Hematopoietic multipotent progenitor cell (in vitro differentiated cells): ENCODE measurements around the gene TMPRSS12. TPM values are rescaled to one million over a fixed set of nuclear protein-coding genes. Genes with fewer than 3 reads are reported as not detected.
"Not testable (repeated sequence)": the region's sequence is repeated elsewhere in the genome, so short reads cannot be mapped to it uniquely, and the experiment has no call there.

Source experiments
- DNase-seq, 3 donors: peaks; one replicate each; pipeline ENCODE4 v3.0.0-alpha.2; 2011 to 2015; ENCODE audit warnings: low read depth in 2 of 3, low spot score in 2 of 3
- small RNA-seq: library from RNA; depleted of rRNA; stranded (forward); fragments of <200 nt; gene quantifications from one replicate; pipeline ENCODE3, GENCODE V24; 2012
- total RNA-seq: library from RNA; depleted of rRNA; stranded (reverse); fragments of >200 nt; gene quantifications from one replicate; pipeline ENCODE4 v1.2.3, GENCODE V29; 2012

TMPRSS12 gene
- total RNA-seq, 1 donor: not detected

DNA sequence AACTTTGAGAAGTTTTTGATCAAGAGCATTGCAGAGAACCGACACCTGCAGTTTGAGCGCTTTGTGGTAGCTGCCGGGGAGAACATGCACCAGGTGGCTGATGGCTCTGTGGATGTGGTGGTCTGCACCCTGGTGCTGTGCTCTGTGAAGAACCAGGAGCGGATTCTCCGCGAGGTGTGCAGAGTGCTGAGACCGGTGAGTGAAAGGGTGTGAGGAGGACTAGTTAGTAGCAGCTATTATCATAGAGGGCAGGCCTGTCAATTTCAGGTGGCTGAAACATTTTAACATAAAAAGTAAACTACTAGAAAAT is 82.6 kb downstream of the TMPRSS12 start:
- DNase-seq: peak in 2 of 3 donors; percentile 22 to 43

- no peak for DNase-seq
These were observed 83.2 kb downstream of the TMPRSS12 start for GRCh38 chr12:50925920-50926319.

- DNase-seq: no peak
These were observed 83.7 kb downstream of the TMPRSS12 start for GRCh38 chr12:50926415-50926814.

- DNase-seq: not testable (repeated sequence)
These were observed 84.2 kb downstream of the TMPRSS12 start for GRCh38 chr12:50926932-50927331.

DNA sequence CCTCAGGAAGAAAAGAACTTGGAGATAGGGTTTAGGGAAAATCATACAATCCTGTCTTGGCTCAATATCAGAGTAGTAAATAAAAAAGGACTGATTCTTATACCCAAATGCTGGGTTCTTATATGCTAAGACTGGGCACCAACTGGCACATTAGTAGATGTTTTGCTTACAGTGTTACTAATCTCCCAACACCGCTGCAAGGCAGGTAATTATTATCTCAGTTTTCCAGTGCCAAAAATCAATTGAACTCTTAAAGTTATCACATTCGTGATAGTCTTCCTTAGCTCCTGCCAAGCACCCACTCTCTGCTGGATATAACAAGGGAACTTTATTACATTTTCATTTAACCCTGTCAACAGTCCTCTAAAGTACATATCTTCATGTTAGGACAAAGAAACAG is 84.6 kb downstream of the TMPRSS12 start:
- no peak for DNase-seq

DNA sequence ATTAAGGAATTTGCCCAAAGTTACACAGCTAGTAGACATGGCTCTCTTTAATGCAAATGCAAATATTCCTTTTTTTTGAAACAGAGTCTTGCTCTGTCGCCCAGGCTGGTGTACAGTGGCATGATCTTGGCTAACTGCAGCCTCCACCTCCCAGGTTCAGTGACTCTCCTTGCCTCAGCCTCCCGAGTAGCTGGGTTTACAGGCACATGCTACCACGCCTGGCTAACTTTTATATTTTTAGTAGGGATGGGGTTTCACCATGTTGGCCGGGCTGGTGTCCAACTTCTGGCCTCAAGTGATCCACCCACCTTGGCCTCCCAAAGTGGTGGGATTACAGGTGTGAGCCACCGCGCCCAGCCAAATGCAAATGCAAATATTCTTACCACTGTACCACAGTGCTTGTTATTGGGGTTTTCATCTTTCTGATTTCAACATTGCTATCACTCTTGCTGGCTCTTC is 85.1 kb downstream of the TMPRSS12 start:
- no peak for DNase-seq

DNA sequence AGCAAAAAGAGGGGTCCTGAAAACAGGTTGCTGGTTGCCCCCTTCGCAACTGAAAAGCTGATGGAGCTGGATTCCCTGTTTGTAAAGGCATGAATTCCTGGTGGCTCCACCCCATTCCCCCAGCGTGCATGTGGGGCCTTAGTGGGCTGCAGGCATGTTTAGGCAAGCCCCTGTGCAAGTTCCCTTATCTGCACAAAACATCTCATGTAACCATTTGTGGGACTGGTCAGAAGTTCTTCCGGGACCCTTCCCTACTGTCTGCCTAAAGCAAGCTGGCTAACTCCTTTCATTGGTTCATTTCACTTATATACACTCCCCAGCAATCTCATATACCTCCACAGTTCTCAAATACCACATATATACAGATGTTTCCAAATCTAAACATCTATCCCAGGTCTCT is 85.7 kb downstream of the TMPRSS12 start:
- no peak for DNase-seq

DNA sequence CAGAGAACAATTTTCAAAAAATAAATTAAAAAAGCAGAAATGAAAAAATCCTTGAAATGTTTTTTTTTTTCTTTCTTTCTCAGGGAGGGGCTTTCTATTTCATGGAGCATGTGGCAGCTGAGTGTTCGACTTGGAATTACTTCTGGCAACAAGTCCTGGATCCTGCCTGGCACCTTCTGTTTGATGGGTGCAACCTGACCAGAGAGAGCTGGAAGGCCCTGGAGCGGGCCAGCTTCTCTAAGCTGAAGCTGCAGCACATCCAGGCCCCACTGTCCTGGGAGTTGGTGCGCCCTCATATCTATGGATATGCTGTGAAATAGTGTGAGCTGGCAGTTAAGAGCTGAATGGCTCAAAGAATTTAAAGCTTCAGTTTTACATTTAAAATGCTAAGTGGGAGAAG is 87.1 kb downstream of the TMPRSS12 start:
- no peak for DNase-seq

DNA sequence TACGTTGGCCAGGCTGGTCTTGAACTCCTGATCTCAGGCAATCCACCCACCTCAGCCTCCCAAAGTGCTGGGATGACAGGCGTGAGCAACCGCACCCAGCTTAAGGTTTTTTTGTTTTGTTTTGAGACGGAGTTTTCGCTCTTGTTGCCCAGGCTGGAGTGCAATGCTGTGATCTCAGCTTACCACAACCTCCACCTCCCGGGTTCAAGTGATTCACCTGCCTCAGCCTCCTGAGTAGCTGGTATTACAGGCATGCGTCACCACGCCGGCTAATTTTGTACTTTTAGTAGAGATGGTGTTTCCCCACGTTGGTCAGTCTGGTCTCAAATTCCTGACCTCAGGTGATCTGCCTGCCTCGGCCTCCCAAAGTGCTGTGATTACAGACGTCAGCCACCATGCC is 87.8 kb downstream of the TMPRSS12 start:
- DNase-seq: not testable (repeated sequence)

DNA sequence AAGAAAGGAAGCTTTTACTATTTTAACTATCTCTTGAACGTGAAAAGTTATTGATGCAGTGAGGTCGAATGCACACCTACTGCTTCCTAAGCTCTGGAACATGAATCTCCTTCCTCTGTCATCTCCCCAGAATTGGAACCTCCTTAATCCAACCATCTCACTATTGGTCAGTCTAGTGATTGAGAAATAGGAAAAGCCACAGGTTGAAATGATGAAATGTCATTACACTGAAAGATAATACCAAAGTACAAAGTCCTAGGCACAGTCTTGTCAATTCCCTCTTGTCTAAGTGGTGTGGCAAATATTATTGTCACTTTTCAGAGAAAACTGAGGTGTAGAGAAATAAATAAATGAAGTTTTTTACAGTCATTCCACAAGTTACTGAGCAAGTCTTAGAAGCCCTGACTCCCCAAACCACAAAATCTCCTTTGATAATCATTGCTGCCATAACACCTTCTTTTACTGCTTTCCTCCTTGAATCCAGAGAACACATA is 90.1 kb downstream of the TMPRSS12 start:
- DNase-seq: no peak

- DNase-seq: no peak
These were observed 90.9 kb downstream of the TMPRSS12 start for GRCh38 chr12:50933459-50934124.

GRCh38 chr12:50934371-50934851 is 91.7 kb downstream of the TMPRSS12 start:
- DNase-seq: peak in 1 of 3 donors; percentile 25

GRCh38 chr12:50934981-50935807 is 92.5 kb downstream of the TMPRSS12 start:
- peak in 1 of 3 donors; percentile 26 for DNase-seq

- DNase-seq: peak in 2 of 3 donors; percentile 23 to 81
These were observed 94.2 kb downstream of the TMPRSS12 start for GRCh38 chr12:50936821-50937530.

Small RNA genes within 50 kb of the gene (small RNA-seq; reads per million reads assigned to genes)
- gene AC013244.2: not detected
- not detected for gene RN7SL519P

Other genes with a start within 250 kb of the TMPRSS12 start
- 28.3 TPM for gene ATF1, start 78.8 kb upstream of the TMPRSS12 start, total RNA-seq
- gene HIGD1C, start 109.6 kb downstream of the TMPRSS12 start, total RNA-seq: not detected
- 51.4 TPM for gene SLC11A2, start 183.5 kb downstream of the TMPRSS12 start, total RNA-seq
- 81.9 TPM for gene LETMD1, start 205.4 kb downstream of the TMPRSS12 start, total RNA-seq
- gene CSRNP2, start 240.7 kb downstream of the TMPRSS12 start, total RNA-seq: 7.3 TPM